ENCODE measurements around the gene C1R.

DNA sequence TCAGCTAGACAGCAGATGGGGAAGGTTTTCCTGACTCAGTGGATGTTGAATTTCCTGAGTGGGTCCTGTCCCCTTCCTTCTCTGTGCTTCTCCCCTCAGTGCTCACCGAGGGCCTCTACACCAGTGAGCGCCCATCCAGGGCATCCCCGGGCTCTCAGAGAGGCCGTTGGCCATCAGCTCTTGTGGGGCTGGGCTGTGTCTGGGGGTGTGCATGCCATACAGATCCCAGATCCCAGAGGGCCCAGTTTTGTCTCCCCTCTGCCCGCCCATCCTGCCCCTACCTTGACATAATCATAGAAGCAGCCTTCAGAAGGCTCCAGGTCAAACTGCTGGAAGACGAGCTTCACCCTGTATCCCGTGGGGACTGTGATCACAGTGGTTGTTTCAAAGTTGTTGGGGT lies 1.1 kb downstream of the C1R start:
- no peak for TF ChIP-seq CTCF (IDR thresholded peaks at IDR 0.05)
- TF ChIP-seq TCF7L2 (IDR thresholded peaks at IDR 0.05; ENCODE audit: low read depth, low read length): no peak
- no peak for TF ChIP-seq REST (IDR thresholded peaks at IDR 0.05; ENCODE audit: insufficient read depth in 1 of 2, low read depth in 2 of 2, low read length in 1 of 2)
- no peak for TF ChIP-seq SIN3A (IDR thresholded peaks at IDR 0.05; ENCODE audit: borderline replicate concordance, insufficient read depth, low read depth, low read length)

Data from Panc1 (cell line).